Motor neuron (in vitro differentiated cells): Measurements from ENCODE around the gene HOMER1. TPM values are rescaled to one million over a fixed set of nuclear protein-coding genes. Genes with fewer than 3 reads are reported as not detected.
"Not testable (repeated sequence)": the region's sequence is repeated elsewhere in the genome, so short reads cannot be mapped to it uniquely, and the experiment has no call there.

Experiments
- ATAC-seq, 8 experiments: fragments of 200-7000 bp; cut with Tn5 transposase; replicated peaks in 6 of 8; 2 replicates each; pipeline ENCODE4 v1.8.0; 2021; ENCODE audit warnings: mild to moderate bottlenecking in 8 of 8, moderate library complexity in 8 of 8
- H3K27ac ChIP-seq, 2 donors: fragments of 250-450 bp; sonication (Bioruptor Pico); 2 replicates each; pipeline ENCODE4 v1.9.0; 2021; ENCODE audit warnings: antibody characterized with exemption in 2 of 2, mild to moderate bottlenecking in 2 of 2, moderate library complexity in 1 of 2
- H3K4me1 ChIP-seq, 2 donors: fragments of 250-450 bp; sonication (Bioruptor Pico); replicated peaks in 1 of 2; 2 replicates each; pipeline ENCODE4 v1.6.1; 2021; ENCODE audit warnings: antibody characterized with exemption in 2 of 2, mild to moderate bottlenecking in 2 of 2, moderate library complexity in 1 of 2
- H3K4me3 ChIP-seq, 5 donors: fragments of 250-450 bp; sonication (Bioruptor Pico); 2 replicates each; pipeline ENCODE4 v1.9.0; 2021; ENCODE audit warnings: antibody characterized with exemption in 5 of 5, mild to moderate bottlenecking in 5 of 5, moderate library complexity in 4 of 5
- WGBS, 10 experiments: fragments of 450-650 bp; shearing (Covaris generic); methylation state at CpG; one replicate each; pipeline ENCODE4 v1.0.0; 2022; 5-methylcytosine and 5-hydroxymethylcytosine counted together
- in situ Hi-C, 9 experiments: fragments of 400-800 bp; cut with MboI; loops; one replicate each; pipeline ENCODE4 v1.15.0; 2021; ENCODE audit warnings: low sequenced_read_pairs in 9 of 9, low pct_unique_long_range_greater_than_20kb in 2 of 9; ENCODE audit not compliant: unreplicated experiment in 9 of 9
- total RNA-seq, 8 experiments: library from RNA; unstranded; fragments of 300-600 nt; gene quantifications; 2 replicates each; pipeline versions ENCODE4 v1.2.3 to v1.2.4, GENCODE V29; 2022

HOMER1 gene
- total RNA-seq, 8 experiments from 2014 or later = 5.5 to 43.3 (median 21.0) TPM

DNA sequence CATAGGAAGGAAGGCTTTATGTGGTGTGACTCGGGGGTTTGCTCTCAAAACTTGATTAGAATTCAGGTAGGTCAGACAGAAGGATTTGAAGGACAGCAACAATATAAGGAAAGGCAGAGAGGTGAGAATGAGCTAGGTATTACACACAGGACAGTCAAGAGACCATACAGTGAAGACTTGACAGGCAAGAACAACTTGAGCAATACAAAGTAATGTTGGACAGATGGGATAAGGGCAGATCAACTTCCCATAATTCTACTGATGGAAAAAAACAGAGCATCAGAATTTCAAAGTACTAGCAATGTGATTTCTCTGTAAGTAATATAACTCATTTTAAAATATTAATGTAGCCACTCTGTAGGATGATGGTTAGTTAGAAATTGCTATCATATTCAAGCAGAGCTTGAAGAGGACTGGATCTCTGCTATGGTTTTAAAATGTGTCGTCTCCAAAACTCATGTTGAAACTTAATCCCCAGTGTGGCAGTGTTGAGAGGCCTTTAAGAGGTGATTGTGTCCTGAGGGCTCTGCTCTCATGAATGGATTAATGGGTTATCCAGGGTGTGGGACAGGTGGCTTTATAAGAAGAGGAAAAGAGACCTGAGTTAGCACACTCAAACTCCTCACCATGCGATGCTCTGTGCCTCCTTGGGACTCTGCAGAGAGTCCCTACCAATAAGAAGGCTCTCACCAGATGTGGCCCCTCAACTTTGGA, 22.4 kb upstream of the HOMER1 start:
- Histone ChIP-seq H3K4me1 (no peaks in the 10 kb centered on the region), H3K4me3 (no peak overlapping the region), H3K27ac (no peak overlapping the region)
- ATAC-seq = no peak
- in situ Hi-C loops = no loop called here
- 33 to 100% (median 80%) methylated on average over 1 to 3 of the region's 3 CpGs; no CpG with 5 or more reads in 1 of the 10 experiments for WGBS, 10 experiments

DNA sequence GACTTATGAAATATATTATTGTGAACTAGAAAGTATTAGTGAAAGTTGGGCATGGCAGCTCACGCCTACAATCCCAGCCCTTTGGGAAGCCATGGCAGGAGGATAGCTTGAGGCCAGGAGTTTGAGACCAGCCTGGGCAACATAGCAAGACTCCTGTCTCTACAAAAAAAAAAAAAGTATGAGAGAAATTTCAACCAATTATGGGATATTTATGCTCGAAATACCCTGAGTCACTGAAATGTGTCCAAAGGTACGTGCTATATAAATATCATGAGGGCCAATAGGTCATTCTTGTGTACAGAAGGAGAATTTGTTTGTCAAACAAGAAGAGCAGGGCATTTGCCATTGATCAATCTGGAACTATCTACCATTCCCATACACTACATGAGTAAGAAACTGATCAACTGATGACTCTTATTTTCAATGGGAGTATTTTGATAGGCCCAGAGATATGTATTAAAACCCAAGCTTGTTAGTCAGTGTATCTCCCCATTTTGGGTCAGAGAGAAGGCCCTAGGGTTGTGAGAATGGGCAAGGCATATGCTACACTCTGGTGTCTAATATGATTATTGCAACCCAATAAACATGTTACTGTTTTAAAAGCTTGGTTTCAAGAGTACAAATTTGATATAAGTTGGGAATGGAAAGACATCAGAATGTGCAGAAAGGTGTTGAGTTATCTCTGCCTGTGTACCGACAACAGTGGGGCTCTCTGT, 21.7 kb upstream of the HOMER1 start:
- peak in 1 of 8 experiments; percentile 26 for ATAC-seq
- Histone ChIP-seq H3K4me3 (no peak overlapping the region), H3K27ac (no peak overlapping the region), H3K4me1 (no peaks in the 10 kb centered on the region)
- in situ Hi-C loops = no loop called here
- 26 to 100% (median 71%) methylated on average over 1 to 4 of the region's 4 CpGs for whole genome bisulfite sequencing, 10 experiments

- no peak overlapping the region for H3K4me3 ChIP-seq
- in situ Hi-C loops = no loop called here
- H3K27ac ChIP-seq = no peak overlapping the region
- no peak for ATAC-seq
- H3K4me1 ChIP-seq = no peaks in the 10 kb centered on the region
- 70 to 100% (median 86%) methylated on average over 1 to 5 of the region's 5 CpGs for WGBS, 10 experiments
Measured at GRCh38 chr5:79529110-79529509, 15.2 kb upstream of the HOMER1 start.

DNA sequence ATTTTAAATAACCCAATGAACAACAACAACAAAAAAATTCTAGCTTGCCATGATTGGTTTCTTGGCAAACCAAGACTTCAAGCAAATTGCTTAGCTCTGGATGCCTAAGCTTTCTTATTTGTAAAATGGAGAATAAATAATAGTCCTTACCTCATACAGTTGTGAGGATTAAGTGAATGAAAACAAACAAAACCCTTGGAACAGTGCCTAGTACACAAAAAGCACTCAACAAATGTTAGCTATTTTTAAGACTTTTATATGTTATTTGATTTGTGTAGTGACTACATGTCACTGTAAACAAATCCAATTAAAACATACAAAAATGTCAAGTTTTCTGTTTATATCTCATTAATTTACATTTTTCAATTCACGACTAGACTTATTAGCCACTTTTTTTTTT, 13.5 kb upstream of the HOMER1 start:
- no peak for ATAC-seq
- WGBS, 10 experiments = 0 to 100% (median 78%) methylated on average over 1 of the region's 1 CpG
- in situ Hi-C loops = no loop called here

DNA sequence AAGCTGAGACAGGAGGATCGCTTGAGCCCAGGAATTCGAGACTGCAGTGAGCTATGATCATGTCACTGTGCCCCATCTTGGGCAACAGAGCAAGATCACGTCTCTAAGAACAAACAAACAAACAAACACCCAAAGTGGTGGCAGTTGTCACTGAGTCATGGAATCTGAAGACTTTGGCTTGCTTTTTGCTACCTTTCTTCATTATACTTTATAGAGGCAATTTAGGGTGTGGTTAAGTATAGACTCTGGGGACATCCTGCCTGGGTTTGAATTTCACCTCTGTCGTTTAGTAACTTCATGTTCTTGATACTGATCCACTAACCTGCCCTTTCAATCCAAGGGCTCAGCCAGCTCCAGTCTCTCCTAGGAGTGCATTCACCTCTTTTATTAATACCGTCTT, 13.0 kb upstream of the HOMER1 start:
- in situ Hi-C loops = no loop called here
- H3K4me3 ChIP-seq = no peak overlapping the region
- H3K4me1 ChIP-seq = no peaks in the 10 kb centered on the region
- WGBS, 10 experiments = 79 to 100% (median 90%) methylated on average over 1 to 4 of the region's 5 CpGs; no CpG with 5 or more reads in 1 of the 10 experiments
- H3K27ac ChIP-seq = no peak overlapping the region
- no peak for ATAC-seq

More for the DNA sequence above, 13.5 kb upstream of the HOMER1 start:
- no peak overlapping the region for H3K4me3 ChIP-seq
- no peak overlapping the region for H3K27ac ChIP-seq
- H3K4me1 ChIP-seq = no peaks in the 10 kb centered on the region

GRCh38 chr5:79526493-79526892, 12.6 kb upstream of the HOMER1 start:
- Histone ChIP-seq H3K4me3 (no peak overlapping the region), H3K4me1 (no peaks in the 10 kb centered on the region), H3K27ac (no peak overlapping the region)
- no peak for ATAC-seq
- 0 to 100% (median 57%) methylated on average over 1 to 2 of the region's 2 CpGs; no CpG with 5 or more reads in 5 of the 10 experiments for WGBS, 10 experiments
- in situ Hi-C loops = no loop called here

DNA sequence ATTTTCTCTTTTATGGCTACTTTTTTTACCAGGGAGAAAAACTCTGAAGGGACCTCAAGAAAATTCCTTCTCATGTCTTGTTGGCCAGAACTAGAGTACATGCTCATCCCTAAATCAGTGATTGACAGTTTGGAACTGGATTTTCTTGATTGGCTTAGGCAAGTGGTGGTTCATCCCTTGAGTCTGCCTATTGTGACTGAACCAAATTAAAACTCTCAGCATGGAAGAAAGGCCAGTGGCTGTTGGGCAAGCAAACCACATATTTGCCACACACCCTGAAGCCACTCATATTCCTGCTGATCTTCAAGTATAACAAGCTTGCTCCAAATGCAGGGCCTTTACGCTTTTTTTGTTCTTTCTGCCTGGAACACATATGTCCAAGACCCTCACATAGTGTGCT, 7.2 kb upstream of the HOMER1 start:
- 80 to 100% (median 100%) methylated on average over 1 of the region's 1 CpG; no CpG with 5 or more reads in 6 of the 10 experiments for WGBS, 10 experiments
- no peak overlapping the region for H3K4me3 ChIP-seq
- H3K27ac ChIP-seq = no peak overlapping the region
- ATAC-seq = no peak
- H3K4me1 ChIP-seq = no peaks in the 10 kb centered on the region
- in situ Hi-C loops = no loop called here

DNA sequence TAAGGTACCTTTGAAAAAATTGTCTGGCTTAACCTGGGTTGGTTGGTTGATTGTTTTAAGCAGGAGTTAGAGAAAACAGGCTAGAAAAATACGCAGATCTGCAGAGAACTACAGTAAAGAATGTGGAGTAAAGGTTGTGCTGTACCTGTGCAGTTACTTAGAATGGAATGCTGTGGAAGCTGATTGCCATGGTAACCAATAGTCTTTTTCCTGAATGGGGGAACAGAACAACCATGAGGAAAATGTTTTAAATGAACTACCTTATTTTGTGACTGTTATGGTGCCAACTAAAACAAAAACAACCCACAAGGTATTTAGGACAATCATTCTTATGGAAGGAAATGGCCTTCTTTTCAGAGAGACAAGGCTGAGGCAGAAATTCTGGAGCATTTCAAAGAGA, 4.8 kb upstream of the HOMER1 start:
- no peak for ATAC-seq
- Histone ChIP-seq H3K4me3 (no peak overlapping the region), H3K4me1 (peaks cover 0 to 3% of the 10 kb centered on the region in 2 donors), H3K27ac (no peak overlapping the region)
- WGBS, 10 experiments = 40 to 100% (median 100%) methylated on average over 1 of the region's 1 CpG; no CpG with 5 or more reads in 1 of the 10 experiments
- in situ Hi-C loops = no loop called here

- Histone ChIP-seq H3K27ac (no peak overlapping the region), H3K4me1 (peaks cover 0 to 3% of the 10 kb centered on the region in 2 donors), H3K4me3 (no peak overlapping the region)
- 35 to 100% (median 88%) methylated on average over 2 to 3 of the region's 3 CpGs for WGBS, 10 experiments
- ATAC-seq = no peak
- in situ Hi-C loops = no loop called here
Measured at GRCh38 chr5:79517601-79518000, 3.7 kb upstream of the HOMER1 start.

- WGBS, 10 experiments = 0 to 58% (median 26%) methylated on average over 1 of the region's 1 CpG; no CpG with 5 or more reads in 2 of the 10 experiments
- ATAC-seq = no peak
- in situ Hi-C loops = no loop called here
- Histone ChIP-seq H3K4me3 (no peak overlapping the region), H3K27ac (no peak overlapping the region), H3K4me1 (peaks cover 0 to 3% of the 10 kb centered on the region in 2 donors)
Measured at GRCh38 chr5:79516986-79517385, 3.1 kb upstream of the HOMER1 start.

DNA sequence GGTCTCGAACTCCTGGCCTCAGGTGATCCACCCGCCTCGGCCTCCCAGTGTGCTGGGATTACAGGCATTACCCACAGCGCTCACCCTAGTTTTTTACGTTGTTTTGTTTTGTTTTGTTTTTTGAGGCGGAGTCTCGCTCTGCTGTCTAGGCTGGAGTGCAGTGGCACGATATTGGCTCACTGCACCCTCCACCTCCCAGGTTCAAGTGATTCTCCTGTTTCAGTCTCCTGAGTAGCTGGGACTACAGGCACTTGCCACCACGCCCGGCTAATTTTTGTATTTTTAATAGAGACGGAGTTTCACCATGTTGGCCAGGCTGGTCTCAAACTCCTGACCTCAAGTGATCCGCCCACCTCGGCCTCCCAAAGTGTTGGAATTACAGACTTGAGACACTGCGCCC, 2.4 kb upstream of the HOMER1 start:
- 55 to 100% (median 94%) methylated on average over 2 to 13 of the region's 14 CpGs; no CpG with 5 or more reads in 3 of the 10 experiments for WGBS, 10 experiments
- H3K4me3 ChIP-seq, H3K27ac ChIP-seq, ATAC-seq, H3K4me1 ChIP-seq, in situ Hi-C loops: not testable (repeated sequence)

- ATAC-seq = peak; percentile 77 to 89 (median 85)
- in situ Hi-C loops = no loop called here
Measured at GRCh38 chr5:79514391-79515105, 614 bp upstream of the HOMER1 start.

DNA sequence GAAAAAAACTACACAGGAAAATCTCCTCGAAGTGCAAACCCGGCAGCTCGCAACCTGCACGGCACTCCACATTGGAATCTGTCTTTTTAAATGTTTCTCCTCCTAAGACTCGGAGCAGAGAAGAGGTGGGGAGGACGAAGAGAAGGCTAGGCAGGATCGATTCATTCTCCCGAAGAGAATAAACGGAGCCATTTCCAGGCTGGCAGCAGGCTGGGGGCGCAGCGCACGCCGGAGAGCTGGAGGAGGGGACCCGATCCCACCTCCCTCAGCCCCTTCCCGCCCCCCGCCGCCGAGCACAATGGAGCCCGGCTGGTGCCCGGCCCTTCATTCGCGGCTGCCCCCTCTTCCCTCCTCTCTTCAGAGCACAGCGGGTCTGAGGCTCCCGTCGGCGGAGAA, 628 bp downstream of the HOMER1 start:
- peak in 3 of 8 experiments; percentile 1 to 36 (median 2) for ATAC-seq
- peak overlapping the region; percentile 61 to 97 (median 86) for H3K4me3 ChIP-seq
- in situ Hi-C loops = no loop called here
- peak overlapping the region; percentile 94 to 99 for H3K27ac ChIP-seq
- peaks cover 18 to 23% of the 10 kb centered on the region in 2 donors for H3K4me1 ChIP-seq
- 0% methylated on average over 1 to 5 of the region's 26 CpGs; no CpG with 5 or more reads in 7 of the 10 experiments for WGBS, 10 experiments

More at GRCh38 chr5:79514391-79515105, 614 bp upstream of the HOMER1 start:
- Histone ChIP-seq H3K4me3 (peak overlapping the region; percentile 61 to 97 (median 86)), H3K27ac (peak overlapping the region; percentile 94 to 99), H3K4me1 (peaks cover 10% of the 10 kb centered on the region in 2 donors)
- WGBS, 10 experiments = 0 to 16% (median 9%) methylated on average over 3 to 23 of the region's 38 CpGs; no CpG with 5 or more reads in 2 of the 10 experiments
